Gastrocnemius medialis (tissue), 4 donors: ENCODE measurements around the gene OTOF.

Source experiments
- CTCF ChIP-seq, 5 experiments: fragments of 450-650 bp in 3 of 5; fragments of 200-600 bp in 2 of 5; sonication (generic) in 2 of 5; IDR thresholded peaks in 4 of 5; conservative IDR thresholded peaks in 1 of 5; 1 replicate in 4 of 5; 2 replicates in 1 of 5; pipeline ENCODE4 v1.5.1; 2016 to 2019; ENCODE audit warnings: antibody characterized with exemption in 5 of 5, mild to moderate bottlenecking in 3 of 5, moderate library complexity in 3 of 5
- POLR2A ChIP-seq, 2 donors: fragments of 450-650 bp; IDR thresholded peaks; one replicate each; pipeline ENCODE4 v1.6.1; 2017; ENCODE audit warnings: antibody characterized with exemption in 2 of 2, mild to moderate bottlenecking in 2 of 2, moderate library complexity in 2 of 2

- TF ChIP-seq POLR2A (IDR thresholded peaks at IDR 0.05) = no peak
- no peak for TF ChIP-seq CTCF (IDR thresholded peaks at IDR 0.05 in 4 of 5, conservative IDR thresholded peaks at IDR 0.05 in 1 of 5)
Measured at GRCh38 chr2:26513261-26513660, 35.3 kb upstream of the OTOF start.
